Fibroblast of skin of right biceps (primary cell): ENCODE results near the gene GLRA2.
"Not testable (repeated sequence)": the region's sequence is repeated elsewhere in the genome, so short reads cannot be mapped to it uniquely, and the experiment has no call there.

Experiments used
- DNase-seq: peaks from one replicate; pipeline ENCODE4 v3.0.0-alpha.2; 2013

GLRA2 gene

DNA sequence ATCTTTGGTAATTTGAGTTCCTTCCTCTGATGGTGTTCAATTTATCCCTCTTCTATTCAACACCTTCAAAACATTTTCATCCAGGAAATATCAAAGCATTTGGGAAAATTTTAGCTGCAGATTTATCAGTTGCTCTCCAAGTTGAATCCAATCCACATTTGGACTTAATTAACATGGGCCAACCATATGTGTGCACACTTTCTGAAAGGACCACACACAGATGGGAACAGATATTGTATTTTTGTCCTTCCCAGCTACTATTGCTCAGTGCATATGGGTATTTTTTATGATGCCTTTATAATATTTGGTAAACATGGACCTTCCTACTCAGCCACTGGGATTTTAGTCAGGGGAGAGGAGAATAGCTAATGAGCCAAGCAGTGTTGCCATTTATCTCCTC, 65.2 kb downstream of the GLRA2 start:
- no peak for DNase-seq

DNA sequence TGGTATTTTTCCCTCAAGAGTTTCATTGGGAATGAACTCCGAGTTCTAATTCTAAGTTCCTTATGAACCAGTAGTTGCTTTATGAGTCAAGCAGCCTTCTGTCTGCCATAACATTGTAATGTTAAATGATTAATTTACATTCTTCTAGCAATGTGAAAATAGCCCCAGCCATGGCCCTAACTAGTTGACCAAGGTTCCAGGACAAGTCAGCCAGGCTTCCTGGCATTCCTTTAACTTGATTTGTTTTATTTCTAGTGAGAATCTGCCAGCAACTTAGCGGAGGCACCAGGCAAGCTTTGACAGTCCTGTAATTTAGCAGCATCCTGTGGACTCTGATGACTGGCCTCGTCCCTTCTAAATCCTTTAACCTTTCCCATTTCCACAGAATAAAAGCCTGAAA, 69.0 kb downstream of the GLRA2 start:
- DNase-seq: no peak

DNA sequence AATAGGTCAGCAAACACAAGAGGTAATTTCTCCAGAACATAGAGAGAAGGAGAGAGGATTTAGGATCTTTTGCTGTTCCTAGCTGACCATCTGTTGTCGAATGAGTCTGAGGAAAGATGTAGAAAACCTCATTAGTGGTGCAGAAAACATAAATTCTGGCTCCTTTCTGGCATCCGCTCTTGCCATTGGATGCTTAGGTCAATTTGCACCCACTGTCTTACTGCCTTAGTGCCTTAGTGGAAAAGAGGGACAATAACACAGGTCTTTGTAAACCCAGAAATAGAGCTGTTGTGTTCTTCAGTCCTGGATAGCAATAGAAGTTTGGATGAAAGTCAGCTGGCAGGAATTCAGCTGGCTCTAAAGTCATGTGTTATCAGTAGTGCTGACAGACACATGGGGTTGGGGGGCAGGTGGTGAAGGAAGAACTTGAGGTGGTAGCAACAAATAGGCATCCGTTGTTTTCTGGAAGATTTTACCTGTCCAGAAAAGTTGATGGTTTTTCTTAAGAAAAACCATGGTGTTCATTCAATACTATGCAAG, 78.2 kb downstream of the GLRA2 start:
- DNase-seq: no peak

DNA sequence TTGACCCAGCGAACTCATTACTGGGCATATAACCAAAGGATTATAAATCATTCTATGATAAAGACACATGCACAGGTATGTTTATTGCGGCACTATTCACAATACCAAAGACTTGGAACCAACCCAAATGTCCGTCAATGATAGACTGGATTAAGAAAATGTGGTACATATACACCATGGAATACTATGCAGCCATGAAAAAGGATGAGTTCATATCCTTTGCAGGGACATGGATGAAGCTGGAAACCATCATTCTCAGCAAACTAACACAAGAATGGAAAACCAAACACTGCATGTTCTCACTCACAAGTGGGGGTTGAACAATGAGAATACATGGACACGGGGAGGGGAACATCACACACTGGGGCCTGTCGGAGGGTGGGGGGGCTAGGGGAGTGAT, 83.1 kb downstream of the GLRA2 start:
- not testable (repeated sequence) for DNase-seq

DNA sequence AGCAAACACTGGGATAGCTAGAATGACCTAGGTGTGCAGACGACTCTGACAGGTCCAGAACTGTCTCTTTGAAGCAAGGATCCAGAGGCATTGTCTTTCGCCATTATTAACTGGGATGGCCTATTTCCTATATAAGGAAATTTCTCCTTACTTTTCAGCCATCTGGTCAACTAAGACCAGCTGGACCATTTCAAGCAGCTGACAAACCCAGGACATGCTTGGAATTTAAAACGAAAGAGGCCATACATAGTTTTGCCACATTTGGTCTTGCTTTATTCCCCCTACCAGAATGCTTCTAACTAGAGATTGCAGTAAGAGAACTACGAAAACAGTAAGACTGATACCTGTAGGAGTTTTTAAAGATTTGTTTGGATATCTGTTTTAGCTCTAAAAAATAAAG, 87.0 kb downstream of the GLRA2 start:
- peak; percentile 0 for DNase-seq

DNA sequence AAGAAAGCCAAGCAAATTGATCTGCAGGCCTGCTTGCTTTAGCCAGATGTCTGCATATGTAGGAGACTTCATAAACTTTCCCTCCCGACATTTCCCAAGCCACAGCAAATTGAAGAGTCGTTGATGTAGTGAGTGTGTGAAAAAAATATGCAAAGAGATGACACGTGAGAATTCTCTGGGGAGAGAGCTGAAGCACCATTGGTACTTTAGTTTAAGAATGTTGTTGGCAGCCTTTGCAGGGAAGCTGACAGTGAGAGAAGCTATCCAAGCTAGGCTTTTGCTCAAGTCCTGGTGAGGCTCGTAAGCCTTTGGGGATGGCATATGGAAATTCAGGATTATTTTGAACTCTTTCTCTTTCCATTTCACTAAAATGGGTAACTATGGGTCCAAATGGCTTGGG, 87.5 kb downstream of the GLRA2 start:
- peak; percentile 75 for DNase-seq

DNA sequence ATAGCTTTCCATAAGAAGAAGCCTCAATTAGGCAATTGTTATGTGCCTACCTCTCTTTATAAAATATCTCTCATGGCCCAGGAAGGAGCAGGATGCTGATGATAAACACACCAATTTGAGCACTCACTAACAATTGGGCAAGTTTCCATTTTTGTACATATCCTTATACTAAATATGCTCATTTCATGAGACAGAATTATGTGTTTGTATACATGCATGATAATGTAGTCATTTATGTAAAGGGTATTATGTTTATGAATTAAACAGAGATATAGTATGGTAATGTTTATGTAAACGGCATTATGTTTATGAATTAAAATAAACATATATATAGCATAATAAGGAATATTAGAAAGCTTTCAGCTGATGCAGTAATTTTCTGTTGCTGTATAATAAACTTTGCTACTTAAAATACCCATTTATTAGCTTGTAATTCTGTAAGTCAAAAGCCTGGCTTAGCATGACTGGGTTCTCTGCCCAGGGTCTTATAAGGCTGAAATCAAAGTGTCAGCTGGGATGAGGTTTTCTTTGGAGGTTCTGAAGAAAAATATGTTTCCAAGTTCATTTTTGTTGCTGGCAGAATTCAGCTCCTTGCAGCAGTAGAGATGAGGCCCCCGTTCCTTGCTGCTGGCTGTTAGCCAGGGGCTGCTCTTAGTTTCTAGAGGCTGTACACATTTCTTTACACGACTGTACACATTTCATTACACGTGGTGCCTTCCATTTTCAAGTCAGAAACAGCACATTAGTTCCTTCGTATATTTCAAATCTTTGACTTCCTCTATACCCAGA, 89.0 kb downstream of the GLRA2 start:
- no peak for DNase-seq

DNA sequence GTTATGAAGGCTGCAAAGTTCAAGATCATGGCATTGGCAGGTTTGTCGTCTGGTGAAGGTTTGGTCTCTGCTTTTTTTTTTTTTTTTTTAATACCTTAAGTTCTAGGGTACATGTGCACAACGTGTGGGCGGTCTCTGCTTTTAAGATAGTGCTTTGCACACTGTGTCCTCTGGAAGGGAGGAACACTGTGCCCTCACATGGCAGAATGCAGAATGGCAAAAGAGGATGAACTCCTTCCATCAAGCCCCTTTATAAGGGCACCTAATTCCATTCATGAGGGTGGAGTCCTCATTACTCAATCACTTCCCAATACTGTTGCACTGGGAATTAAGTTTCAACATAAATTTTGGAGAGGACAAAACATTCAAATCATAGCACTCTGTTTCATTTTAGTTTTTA, 101.4 kb downstream of the GLRA2 start:
- DNase-seq: no peak

DNA sequence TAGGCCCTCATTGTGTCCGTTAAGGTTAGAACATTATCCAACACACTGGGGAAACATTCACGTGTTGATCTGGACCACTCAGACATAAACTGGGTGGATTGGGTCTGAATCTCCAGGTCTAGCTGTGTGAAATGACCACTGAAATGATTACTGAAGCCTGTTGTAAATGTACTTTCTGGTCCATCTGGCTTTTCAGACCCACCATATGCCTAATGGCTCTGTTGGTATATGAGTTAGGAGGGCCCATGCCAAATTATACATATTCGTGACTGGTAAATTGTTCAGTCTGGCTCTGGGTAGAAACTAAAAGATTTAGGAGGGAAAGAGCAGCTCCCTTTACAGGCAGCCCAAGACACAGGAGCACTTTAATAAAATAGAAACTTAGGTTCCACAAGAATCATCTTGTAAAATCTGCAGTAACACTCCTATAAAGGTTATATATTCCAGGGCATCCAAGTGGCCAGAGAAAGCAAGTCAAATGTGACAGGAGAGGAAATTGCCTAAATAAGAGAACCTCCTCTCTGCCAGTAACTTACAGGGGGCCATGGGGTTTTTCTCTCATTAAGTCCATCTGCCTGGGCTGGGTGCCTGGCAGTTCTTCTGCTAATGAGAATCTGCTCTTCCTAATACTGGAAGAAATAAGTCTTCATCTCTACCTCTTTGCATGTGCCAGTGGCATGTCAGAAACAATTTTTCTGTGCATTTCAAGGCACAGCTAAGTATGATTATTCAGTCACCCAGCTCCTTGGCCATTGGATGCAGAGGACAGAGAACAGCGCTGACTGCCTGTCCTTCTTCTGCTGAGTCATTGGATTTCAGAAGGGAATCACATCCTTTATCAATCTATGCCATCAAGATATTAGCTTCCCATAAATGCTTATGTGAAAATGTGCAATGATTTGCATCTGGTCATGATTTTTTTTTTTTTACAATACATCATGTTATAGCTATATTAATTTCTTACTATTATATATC, 112.6 kb downstream of the GLRA2 start:
- DNase-seq: no peak

DNA sequence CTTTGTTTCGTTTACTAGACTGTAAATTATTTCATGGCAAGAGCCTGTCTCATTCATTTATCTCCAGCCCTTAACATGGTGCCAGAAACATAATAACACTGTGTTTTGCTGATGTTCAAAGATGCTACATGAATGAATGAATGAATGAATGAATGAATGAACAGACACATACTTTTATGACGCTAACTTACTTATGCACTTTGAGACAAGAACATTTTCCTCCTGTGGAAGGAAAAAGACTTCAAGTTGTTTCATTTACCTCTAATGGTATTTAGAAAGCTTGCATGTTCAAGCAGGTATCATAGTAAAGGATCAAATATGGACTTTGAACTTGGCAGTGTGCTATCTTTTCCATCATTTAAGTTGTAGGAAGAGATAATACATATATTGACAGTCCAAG, 131.6 kb downstream of the GLRA2 start:
- no peak for DNase-seq

DNA sequence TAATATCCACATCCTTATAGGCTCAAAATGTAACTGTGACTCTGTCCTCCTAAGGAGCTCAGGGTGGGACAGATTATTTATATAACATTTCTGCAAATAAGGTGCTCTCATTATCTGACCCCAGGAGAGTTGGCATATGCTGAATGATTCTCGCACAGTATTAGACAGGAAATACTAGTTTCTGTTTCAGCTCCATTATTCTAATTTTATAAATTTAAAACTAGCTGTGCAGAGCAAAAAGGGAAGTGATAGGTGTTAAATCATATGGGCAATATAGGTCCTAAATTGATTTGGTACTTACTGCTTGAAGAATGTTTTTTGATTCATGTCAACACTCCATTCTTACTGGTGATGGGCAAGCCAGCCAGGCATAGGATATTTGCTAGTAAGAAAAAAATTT, 141.5 kb downstream of the GLRA2 start:
- no peak for DNase-seq

DNA sequence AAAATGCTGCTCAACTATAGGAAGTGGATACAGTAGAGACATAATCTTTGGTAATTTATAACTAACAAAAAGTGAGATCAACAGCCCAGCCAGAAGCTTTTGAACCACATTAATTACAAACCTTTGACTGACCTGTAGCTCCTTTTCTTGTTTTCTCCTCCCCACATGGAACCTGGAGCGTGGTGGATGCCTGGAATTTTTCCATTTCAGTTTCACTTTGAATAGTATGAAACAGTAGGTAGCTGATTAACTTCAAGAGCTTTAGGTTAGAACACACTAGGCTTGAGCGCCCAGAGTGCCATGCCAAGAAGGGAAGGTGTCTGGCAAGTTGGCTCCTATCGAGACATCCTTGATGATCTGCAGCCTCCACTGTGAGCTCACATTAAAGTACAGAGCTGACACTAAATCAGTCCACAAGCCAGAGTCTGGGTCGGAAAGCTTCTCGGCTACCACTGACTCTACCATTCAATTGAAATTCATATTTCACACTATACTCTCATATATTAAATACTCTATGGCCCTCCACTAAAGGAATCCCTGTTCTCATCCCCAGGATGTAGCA, 143.4 kb downstream of the GLRA2 start:
- no peak for DNase-seq

DNA sequence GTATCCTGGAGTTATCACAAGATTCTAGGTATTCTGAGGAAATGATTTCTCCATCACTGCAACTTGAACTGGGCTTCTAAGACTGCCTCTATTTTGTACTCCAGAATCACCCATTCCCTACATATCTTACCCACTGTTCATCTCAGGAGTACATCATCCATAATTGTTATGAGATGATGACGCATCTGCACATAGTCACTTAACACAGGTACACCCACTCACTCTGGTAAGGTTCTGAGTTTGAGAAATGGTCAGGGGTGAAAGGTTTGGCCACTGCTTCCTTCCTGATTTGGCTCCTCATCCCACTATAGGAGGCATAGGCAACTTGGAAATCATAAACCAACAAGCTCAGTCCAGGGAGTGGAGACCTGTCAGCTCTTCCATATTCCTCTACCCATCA, 143.9 kb downstream of the GLRA2 start:
- no peak for DNase-seq

DNA sequence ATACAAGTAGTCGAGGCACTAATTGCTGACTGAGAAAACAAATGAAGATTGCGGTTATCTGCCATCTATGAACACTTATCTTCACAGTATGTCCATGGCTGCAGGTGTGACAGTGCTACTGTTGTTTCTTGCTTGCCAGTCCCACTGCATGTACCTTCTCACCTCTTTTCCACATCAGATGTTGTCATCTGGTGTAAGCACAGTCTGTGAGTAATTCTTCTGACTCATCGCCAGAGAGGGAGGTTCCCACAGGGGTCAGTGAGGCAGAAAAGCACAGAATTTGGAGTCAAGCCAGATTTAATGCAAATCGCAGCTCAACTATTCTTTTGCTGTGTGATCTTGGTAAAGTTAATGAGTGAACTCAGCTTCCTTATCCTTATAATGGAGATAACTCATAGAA, 144.4 kb downstream of the GLRA2 start:
- DNase-seq: peak; percentile 87

DNA sequence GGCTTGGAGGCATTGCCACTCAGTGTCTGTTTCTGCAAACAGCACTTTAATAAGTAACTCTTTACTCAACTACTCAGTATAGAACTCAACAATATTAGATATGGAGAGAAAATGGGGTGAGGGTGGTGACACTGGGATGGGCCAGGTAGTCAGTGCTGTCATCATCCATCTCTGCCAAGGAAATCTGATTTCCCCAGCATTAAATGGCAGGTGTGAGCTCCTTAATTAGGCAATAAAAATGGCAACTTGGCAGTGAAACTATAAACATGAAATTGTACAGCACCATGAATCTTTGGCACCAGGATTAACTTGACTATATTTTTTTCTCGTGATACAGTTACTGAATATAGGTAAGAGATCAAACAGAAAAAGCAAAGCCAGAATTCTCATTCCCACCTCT, 146.2 kb downstream of the GLRA2 start:
- no peak for DNase-seq

DNA sequence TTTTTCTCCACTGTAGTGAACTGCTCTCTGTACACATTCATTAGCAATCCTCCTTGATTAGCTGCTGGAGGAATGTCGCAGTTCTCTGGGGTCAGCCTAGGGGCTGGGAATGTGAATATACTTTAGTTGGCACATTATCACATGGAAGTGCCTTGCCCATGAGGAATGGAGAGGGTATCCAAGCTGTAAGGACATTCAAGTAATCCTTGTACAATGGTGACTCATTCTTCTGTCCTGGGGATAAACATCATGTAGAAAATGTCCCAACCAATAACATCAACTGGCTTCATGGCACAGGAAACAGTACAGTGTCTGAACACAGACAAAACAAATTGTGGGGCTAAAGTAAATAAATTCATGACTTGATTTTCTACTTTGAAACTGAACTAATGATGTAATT, 147.1 kb downstream of the GLRA2 start:
- DNase-seq: peak; percentile 5

DNA sequence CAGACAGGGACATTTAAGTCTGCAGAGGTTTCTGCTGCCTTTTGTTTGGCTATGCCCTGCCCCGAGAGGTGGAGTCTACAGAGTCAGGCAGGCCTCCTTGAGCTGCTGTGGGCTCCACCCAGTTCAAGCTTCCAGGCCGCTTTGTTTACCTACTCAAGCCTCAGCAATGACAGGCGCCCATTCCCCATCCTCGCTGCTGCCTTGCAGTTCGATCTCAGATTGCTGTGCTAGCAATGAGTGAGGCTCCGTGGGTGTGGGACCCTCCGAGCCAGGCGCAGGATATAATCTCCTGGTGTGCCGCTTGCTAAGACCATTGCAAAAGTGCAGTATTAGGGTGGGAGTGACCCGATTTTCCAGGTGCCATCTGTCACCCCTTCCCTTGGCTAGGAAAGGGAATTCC, 159.0 kb downstream of the GLRA2 start:
- DNase-seq: not testable (repeated sequence)

DNA sequence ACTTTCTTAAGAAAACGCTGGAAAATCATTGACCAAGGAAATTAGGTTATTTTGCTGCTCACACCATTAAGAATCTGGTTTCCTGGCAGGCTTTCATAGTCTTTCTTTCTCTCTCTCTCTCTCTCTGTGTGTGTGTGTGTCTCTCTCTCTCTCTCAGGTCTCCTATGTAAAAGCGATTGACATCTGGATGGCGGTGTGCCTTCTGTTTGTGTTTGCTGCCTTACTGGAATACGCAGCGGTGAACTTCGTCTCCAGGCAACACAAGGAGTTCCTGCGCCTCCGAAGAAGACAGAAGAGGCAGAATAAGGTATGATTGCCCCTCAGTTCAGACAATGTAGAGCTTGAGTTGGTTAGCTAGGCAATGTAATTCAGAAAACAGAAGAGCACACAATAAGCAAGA, 161.2 kb downstream of the GLRA2 start:
- DNase-seq: no peak

DNA sequence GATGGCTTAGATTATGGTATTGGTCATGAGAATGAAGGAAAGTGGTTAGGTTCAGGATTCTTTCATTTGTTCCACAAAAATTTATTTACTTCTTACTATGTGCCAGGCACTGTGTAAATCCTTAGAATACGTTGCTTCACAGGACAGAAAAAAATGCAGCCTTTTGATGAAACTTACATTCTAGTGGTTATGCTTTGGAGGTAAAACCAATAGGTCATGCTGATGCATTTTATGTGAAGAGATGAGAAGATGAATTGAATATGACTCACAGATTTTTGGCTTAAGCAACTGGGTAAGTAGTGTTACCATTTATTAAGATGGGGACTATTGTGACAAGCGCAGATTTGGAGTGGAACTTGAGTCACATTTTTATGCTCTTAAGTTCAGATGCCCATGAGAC, 165.3 kb downstream of the GLRA2 start:
- peak; percentile 75 for DNase-seq

DNA sequence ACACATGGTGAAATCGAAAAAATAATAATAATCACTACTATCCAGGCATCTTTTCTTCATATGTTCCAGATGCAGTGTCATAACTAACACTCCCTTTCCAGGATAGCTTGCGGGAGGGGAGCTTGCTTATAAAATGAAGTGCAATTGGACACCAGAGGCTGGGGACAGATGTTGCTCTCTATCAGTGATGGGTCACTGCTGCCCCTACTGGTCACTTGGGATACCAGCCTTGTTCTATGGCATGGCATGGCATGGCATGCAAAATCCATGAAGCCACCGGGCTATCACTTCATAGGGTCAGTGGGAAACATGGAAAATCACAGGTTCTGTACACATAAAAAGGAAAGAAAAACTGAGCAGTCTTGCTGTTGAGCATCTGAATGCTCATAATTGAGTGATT, 168.1 kb downstream of the GLRA2 start:
- peak; percentile 5 for DNase-seq

DNA sequence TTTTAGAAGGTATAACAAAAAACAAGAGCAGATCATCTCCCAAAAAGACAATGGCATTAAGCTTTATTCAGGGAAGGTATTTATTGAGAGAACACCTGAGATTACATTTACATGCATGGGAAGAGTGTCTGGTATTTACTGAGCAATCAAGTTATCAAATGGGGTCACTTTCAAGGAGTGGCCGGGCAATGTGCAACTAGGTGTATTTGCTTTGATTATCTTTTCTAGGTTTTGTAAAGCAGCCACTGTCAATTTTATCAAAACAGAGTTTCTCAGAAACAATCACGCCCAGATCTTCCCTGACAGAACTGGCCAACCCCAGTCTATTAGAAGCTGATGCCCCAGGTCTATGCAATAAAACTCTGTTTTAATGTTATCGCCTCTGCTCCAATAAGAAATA, 169.5 kb downstream of the GLRA2 start:
- DNase-seq: no peak

DNA sequence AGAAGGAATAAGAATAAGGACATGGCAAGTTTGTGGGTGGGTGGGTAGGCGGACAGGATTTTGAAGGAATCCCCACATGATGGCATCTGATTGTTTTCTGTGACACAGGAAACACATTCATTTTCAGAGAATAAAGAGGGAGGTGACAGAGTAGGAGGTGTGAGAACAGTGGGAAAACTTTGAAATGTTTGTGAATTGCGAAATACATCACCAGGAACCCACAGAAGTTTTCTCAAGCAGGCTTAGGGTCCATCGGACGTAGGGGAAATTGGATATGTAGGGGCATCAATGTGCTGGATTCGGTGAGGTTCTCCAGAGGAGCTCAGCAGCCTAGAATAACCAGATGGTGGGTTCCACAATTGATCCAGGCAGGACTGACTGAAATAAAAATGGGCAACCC, 171.6 kb downstream of the GLRA2 start:
- no peak for DNase-seq

DNA sequence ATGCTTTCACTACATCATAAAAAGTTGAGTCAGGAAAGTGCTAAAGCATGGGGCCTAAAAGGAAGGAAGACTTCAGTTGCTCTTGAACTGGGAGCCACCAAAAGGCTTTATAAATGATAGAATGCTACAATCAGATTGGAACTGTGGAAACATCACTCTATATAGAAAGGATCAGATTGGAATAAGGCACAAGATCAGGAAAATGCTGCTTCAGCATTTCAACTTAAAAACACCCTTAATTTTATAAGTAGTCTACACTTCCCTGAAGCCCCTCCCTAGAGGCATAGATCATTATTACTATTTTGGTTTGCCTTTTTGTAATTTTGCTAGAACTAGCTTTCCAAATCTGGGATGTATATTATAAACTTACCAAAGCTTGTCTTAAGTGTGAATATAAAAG, 172.8 kb downstream of the GLRA2 start:
- no peak for DNase-seq

DNA sequence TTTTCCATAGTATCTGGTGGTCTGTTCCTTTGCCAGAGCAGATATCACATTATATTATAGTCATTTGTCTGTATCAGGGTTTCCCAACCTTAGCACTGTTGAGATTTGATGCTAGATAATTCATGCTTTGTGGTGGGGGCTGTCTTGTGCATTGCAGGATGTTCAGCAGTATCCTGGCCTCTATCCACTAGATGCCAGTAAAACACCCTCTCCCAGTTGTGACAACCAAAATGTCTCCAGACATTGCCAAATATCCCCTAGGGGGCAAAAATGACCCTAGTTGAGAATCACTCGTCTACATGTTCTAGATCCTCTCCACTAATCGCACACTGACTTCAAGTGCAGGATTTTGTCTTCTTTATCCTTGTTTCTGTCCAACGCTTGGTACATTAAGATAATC, 182.8 kb downstream of the GLRA2 start:
- DNase-seq: peak; percentile 4
